Right renal pelvis (tissue), 4 donors: ENCODE data around the gene PLA2G3. TPM values are rescaled to one million over a fixed set of nuclear protein-coding genes. Genes with fewer than 3 reads are reported as not detected.
A peak's percentile ranks its signal among the peaks of the same experiment; 100 is the strongest.

ENCODE experiments used
- DNase-seq, 4 donors: peaks; one replicate each; pipeline ENCODE4 v3.0.0-alpha.2; 2013; ENCODE audit warnings: low read depth in 4 of 4, low spot score in 3 of 4, missing footprints in 1 of 4
- polyA plus RNA-seq, 4 donors: library from polyadenylated mRNA; unstranded; fragments of 120-200 nt; gene quantifications; one replicate each; pipeline ENCODE4 v1.2.1, GENCODE V29; 2013; ENCODE audit not compliant: insufficient read length in 4 of 4

Gene PLA2G3
- polyA plus RNA-seq, 4 donors = 0.10 to 0.21 (median 0.18) TPM

DNA sequence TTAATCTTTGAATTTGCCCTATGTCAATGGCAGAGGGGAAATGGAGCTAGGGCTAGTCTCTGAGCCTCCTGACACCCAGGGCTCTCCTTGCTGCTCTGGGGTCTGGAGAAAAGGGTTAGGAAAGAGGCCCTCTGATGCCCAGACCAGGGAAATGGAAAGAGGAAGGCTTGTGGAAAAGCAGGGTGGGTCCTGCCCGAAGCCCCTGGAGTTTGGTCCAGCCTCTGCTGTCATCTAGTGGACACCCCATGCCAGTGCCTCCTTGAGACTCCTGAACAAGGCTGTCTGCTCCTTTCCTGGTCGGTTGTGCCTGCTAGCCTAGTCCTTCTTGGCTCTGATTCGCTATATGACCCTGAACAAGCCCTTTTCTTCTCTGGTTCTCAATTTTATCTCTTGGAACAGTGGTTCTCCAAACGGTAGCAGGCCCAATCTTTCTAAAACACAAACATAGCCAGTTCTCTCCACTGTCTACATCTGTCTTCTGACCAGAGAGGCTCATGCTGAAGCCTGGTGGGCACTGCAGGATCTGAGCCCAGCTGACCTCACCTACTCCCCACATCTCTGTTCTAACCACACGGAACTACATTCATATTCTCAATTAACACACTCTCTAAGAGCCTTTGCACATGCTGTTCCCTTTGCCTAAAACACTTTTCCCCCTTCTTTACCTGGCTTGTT, 8.8 kb upstream of the PLA2G3 start:
- peak; percentile 40 to 47 (median 42) for DNase-seq

DNA sequence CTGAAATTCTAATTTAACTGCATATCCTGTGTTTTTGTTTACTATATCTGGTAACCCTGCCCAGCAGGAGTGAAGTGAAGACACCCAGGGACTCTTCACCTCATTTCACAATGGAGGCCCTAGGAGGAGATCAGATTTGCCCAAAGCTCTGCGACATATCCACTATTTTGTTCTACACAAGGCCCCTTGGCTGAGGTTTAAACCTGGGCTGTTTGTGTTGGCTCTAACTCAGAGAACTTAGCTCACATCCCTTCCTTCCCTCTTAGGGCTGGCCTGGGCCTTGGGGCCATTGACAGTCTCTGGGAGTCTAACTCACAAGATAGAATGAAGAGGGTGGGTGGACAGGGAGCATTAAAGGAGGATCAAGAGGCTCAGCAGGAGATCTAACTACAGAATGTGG, 8.2 kb upstream of the PLA2G3 start:
- DNase-seq = no peak

DNA sequence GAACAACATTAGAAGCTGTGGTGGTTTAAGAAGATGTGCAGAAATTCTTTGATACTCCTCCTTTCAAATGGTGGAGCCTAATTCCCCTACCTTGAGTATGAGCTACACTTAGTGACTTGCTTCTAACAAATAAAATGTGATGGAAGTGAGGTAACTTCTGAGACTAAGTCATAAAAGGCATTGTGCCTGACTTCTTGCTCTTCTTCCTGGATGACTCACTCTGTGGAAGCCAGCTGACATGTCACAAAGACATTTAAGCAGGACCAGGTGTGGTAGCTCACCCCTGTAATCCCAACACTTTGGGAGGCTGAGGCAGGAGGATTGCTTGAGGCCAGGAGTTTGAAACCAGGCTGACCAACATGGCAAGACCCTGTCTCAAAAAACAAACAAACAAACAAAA, 3.9 kb upstream of the PLA2G3 start:
- DNase-seq = no peak

DNA sequence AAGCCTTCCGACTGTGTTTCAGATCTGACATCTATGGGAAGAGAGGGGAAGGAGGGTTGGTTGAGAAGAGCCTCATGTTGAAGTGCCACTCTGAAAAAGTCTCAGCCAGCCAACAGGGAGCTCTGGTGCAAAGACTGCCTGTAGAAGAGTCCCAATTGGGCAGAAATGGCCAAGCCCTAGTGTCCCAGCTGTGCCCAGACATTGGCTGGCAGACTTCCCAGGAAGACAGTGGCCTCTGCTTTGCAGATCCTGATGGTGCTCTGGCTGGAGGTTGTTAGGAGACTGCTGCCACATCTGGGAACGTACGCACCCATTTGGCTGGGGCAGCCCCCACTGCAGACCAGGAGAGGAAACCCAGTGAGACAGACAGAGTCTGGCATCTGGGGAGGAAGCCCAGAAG, 3.2 kb upstream of the PLA2G3 start:
- DNase-seq = no peak

DNA sequence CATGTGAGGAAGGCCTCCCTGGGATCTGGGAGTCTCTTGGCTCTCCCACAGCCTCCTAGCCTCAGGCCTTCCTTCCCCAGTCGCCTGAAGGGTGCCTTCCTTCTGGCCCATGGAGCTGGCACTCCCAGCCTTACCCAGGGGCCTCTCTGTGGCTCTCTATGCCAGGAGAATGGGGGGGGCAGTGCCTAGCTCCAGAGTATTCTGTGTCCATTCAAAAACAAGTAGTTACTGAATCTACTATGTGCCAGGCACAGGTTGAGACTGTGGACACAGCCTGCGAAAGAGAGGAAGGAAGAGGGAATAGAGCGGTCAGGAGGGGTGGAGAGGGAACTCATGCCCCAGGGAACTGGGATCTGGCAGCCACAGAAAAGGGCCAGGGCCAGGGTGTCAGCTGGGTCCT, 2.7 kb upstream of the PLA2G3 start:
- DNase-seq = no peak

DNA sequence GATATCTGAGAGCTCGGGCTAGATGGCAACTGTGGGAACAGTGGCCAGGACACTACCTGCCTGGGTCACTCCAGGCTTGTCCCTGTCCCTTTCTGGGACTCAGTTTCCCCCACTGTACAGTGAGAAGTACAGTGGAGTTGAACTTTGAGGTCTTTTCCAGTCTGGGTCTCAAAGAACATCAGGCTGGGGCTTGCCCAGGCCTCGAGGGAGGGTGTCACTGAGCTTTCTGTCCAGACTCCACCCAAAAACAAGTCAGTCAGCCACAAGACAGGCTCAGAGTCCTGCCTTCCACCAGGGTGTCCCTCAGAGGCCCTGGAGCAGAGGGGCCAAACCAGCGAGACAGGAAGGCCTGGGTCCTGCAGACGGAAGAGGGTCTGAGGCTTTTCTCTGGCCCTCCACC, 2.0 kb upstream of the PLA2G3 start:
- no peak for DNase-seq

DNA sequence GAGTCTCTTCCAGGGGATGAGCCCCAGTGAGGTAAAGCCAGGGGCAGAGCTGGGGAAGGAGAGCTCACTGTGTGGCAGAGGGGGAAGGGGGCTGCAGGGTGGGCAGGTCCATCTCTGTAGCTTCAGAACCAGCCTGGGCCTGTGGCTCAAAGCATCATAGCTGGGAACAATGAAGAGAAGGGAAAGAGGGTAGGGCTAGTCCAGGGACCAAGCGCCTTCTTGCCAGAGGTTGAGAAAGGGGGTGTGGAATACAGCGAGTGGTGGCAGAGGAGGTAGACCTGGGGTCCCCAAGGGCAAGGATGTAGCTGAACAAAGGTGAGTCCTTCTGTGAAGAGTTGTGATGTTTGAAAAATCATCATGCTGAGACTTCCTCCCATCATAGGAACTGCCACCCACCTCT, 1.2 kb upstream of the PLA2G3 start:
- no peak for DNase-seq

DNA sequence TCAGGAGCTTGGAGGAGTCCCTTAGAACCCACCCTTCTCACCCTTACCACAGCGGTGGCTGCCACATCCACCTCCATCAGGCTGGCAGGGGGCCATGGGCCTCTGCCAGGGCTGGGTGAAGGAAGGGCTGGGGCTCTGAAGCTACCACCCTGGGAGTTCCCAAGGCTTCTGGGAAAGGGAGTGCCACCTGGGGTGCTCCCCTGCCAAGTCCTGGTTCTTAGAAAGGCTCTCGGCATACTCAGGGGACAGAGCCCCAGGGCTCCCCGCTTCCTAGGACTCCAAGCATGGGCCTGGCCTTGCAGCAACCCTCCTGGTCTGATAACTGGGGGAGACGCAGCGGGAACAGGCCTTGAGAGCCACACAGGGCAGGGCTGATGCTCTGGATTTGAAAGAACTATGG, 438 bp upstream of the PLA2G3 start:
- DNase-seq = no peak

DNA sequence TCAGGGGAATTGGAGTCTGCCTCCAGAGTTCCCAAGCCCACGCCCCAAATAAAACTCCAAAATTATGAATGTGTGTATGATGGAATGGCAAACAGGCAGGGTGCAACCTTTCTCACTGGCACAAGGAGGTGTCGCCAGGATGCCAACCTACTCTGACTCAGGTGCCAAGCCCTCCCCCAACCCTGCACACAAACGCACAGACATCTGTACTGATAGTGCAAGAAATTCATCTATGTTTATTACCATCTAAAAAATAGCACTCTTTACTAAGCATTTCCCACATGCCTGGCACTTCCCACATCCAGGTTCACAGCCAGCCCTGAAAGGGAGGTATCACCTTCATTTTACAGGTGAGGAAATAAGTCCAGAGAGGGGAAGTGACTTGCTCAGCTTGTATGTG, 1.2 kb downstream of the PLA2G3 start:
- DNase-seq = no peak

DNA sequence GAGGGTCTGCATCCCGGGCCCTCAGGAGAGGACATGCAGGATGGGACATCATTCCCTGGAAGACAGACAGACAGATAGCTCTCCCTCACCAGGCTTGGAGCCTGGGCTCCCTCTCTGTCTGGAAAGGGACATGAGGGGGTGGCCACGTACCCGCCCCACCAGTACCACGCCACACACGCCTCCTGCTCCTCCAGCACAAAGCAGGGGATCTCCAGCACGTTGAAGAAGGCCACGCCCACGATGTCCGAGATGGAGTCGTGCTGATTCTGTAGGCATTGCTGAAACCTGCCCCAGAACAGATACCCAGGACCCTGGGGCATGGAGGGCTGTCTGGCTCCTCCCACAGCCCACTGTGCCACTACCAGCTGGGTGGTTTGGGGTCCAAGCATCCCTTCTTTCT, 2.2 kb downstream of the PLA2G3 start:
- DNase-seq = no peak

DNA sequence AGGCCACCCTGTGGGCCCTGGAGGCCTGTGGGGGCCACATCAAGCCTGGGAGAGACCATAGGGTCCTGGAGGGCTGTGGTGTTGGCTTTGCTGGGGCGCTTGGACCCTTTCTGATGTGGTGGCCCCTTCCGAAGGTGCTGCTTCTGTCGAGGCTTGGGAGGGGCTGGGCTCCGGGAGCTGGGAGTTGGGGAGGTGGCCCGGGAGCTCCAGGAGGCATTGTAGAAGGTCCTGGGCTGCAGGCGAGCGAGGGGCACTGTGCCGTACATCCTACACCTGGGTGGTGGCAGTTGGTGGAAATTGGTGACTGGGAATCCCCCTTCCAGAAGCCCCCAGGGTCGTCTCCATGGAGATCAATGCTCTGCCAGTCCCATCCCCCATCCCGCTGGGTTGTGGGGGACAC, 2.6 kb downstream of the PLA2G3 start:
- no peak for DNase-seq

DNA sequence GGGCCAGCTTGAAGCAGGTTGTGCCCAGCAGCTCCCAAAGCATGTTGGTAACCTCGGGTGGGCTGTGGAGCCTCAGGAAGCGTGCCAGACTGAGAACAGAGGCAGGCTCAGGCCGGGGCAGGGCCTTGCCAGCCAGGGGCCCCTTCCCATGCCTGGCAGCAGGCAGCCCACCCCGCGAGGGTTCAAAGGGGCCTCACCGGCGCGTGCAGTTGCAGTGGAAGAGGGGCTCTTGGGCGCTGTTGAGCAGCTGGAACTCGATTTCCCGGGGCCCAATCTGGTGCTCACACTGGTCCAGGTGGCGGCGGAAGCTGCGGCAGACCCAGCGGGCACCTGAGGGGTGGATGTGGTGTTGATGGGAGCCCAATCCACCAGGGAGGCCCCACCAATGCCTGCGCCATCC, 3.6 kb downstream of the PLA2G3 start:
- no peak for DNase-seq

DNA sequence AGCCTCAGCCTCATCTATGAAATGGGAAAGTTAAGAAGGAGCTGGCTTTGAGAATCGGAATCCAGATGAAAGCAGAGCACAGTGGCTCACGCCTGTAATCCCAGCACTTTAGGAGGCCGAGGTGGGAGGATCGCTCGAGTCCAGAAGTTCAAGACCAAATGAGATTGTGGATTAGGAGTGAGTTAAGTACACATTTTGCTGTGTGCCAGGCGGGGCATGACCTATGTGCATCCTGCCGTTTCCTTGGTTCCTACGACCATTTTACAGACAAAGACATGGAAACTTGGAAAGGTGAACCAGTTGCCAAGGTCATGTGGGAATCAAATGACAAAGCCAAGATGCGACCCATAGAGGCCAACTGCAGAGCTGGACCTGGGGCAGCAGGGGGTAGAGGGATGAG, 4.2 kb downstream of the PLA2G3 start:
- DNase-seq = no peak

DNA sequence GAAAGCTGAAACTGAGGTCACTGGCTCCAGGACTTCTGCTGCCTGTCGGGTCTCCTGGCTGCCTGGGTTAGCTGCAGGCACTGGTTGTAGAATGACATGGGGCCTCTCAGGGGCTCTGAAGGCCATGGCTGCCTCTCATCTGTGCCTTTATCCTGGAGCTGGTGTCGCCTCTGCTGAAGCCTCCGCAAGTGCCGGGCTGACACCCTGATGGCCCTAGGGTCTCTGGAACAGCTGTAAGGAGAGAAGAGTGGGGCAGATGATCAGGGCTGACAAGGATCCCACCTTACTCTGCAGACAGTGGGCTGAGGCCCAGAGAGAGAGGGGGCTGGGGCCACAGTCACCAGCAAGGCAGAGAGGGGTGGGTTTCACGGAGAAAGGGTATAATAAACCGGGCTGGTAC, 4.6 kb downstream of the PLA2G3 start:
- DNase-seq = no peak

DNA sequence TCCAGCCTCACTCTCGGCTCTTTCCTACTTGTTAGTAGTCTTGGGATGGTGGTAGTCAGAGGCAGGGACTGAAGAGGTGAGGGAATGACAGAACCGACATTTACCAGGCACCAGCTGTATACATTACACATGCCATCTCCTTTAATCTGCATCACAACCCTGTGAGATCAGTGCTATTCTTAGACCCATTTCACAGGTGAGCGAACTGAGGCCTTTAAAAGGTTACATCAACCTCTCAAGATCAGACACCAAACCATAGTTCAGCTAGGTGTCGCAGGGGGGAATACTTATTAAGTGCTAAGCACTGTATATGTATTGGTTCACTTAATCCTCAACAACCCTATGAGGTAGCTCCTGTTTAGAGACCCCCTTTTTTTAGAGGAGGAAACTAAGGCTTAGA, 5.6 kb downstream of the PLA2G3 start:
- no peak for DNase-seq

DNA sequence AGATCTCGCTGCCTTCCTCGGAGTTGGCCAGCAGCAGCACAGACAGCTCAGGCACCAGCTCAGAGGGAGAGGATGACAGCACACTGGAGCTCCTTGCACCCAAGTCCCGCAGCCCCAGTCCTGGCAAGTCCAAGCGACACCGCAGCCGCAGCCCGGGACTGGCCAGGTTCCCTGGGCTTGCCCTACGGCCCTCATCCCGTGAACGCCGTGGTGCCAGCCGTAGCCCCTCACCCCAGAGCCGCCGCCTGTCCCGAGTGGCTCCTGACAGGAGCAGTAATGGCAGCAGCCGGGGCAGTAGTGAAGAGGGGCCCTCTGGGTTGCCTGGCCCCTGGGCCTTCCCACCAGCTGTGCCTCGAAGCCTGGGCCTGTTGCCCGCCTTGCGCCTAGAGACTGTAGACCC, 6.4 kb downstream of the PLA2G3 start:
- DNase-seq = no peak

DNA sequence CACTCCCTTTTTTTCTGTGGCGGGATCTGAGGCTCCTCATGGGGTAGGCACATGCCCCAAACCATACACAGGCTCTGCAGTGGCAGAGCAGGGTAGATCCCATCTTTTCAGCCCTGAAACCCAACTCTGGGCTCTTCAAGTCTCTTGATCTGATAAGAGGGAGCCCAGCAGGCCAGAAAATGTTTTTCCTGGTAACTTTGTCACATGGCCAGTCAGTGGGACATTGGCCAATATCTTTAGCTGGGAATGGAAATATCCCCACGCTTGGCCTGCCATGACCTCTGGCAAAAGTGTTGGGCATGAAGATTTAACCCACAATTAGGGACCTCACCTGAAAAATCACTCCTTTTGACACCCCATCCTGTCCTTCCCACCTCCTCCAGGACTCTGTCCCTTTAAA, 9.4 kb downstream of the PLA2G3 start:
- DNase-seq = no peak

DNA sequence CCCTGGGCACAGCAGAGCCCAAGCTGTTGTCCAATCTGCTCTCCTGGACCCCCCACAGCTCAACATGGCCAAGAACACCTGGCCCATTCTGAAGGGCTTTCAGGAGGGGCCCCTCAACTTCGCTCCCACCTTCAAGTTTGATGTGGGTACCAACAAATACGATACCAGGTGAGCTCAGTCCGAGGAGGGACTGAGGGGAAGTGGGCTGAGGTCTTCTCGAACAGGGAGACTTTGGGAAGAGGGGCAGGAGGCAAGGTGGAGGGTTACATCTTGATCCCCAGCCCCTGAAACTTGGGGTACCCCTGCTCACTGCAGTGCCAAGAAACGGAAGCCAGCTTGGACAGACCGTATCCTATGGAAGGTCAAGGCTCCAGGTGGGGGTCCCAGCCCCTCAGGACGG, 12.2 kb downstream of the PLA2G3 start:
- DNase-seq = no peak

DNA sequence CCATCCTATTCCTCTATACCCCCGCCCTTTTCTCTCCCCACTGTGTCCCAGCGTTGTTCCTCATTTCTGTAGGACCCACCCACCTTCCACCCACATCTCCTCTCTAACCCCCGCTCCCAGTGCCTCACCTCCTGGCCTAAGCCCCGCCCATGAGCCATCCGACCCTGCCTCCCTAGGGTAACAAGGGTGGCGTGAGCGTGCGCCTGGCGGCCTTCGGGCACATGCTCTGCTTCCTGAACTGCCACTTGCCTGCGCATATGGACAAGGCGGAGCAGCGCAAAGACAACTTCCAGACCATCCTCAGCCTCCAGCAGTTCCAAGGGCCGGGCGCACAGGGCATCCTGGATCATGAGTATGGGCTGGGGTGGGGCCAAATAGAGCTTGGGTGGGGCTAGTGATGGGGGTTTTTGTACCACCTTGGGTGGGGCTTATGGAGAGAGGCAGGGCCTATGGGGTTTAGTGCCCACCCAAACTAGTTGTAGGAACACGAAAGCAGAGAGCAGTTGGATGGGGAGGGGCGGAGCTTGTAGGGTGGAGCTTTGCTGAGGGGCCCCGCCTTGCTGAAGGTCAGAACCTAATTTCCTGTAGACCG, 13.0 kb downstream of the PLA2G3 start:
- DNase-seq = no peak

DNA sequence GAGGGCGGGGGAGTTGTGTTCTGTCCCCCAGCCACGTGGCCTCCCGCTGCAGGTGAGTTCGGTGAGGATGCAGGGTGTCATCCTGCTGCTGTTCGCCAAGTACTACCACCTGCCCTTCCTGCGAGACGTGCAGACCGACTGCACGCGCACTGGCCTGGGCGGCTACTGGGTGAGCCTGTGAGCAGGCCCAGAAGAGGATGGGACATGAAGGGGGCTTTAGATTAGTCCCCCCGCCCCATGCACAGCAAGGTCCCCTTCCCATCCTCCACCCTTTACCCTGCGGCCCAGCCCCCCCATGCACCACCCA, 13.5 kb downstream of the PLA2G3 start:
- DNase-seq = no peak

DNA sequence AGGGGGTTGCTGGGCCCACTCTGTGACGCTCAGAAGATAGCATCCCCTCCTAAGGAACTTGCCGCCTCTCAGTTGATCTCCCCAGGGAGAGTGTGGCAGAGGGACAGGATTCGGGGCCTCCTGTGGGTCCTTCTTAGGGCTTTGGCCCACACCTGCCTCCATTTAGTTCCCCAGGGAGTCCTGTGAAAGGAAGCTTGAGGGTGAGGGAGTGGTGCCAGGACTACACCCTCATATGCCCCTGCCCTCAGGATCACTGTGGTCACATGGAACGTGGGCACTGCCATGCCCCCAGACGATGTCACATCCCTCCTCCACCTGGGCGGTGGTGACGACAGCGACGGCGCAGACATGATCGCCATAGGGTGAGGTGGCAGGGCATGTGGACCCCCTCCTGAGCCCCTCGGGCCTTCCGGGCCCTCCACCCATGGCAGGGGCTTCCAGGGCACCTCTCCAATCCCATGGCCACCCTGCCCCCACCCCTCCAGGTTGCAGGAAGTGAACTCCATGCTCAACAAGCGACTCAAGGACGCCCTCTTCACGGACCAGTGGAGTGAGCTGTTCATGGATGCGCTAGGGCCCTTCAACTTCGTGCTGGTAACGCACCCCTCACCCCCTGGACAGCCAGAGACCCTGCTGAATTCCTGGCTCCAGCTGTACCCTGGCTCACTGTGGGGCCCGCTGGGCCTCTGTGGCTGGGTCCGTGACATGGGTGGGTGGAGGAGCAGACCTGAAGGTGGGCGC, 14.0 kb downstream of the PLA2G3 start:
- no peak for DNase-seq

DNA sequence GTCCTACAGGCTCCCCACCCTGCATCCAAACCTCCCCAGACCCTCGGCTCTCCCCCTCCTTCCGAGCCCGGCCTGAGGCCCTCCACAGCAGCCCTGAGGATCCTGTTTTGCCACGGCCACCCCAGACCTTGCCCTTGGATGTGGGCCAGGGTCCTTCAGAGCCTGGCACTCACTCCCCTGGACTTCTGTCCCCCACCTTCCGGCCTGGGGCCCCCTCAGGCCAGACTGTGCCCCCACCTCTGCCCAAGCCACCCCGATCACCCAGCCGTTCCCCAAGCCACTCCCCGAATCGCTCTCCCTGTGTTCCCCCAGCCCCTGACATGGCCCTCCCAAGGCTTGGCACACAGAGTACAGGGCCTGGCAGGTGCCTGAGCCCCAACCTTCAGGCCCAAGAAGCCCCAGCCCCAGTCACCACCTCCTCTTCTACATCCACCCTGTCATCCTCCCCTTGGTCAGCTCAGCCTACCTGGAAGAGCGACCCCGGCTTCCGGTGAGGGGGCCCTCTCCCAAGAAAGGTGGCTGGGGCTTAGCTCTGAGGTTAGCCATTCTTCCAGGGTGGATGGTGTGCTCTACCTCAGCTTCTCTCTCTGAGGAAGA, 14.7 kb downstream of the PLA2G3 start:
- no peak for DNase-seq
